CMK (cell line): Measurements from ENCODE around the gene ZBED6.
"Not testable (repeated sequence)": the region's sequence is repeated elsewhere in the genome, so short reads cannot be mapped to it uniquely, and the experiment has no call there.

Experiments
- DNase-seq: peaks from one replicate; pipeline ENCODE4 v3.0.0-alpha.2; 2010; ENCODE audit warnings: low read depth

Gene ZBED6, protein sequence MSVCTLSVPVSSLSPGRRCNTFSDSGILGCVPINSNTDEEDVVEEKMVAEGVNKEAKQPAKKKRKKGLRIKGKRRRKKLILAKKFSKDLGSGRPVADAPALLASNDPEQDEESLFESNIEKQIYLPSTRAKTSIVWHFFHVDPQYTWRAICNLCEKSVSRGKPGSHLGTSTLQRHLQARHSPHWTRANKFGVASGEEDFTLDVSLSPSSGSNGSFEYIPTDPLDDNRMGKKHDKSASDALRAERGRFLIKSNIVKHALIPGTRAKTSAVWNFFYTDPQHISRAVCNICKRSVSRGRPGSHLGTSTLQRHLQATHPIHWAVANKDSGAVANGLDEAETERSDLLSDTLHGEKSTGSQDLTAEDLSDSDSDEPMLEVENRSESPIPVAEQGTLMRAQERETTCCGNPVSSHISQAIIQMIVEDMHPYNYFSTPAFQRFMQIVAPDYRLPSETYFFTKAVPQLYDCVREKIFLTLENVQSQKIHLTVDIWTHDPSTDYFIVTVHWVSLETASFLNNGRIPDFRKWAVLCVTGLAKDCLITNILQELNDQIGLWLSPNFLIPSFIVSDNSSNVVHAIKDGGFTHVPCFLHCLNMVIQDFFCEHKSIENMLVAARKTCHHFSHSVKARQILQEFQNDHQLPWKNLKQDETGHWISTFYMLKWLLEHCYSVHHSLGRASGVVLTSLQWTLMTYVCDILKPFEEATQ (N-terminal part only)

GRCh38 chr1:203795441-203796235 lies at the start of gene ZBED6, which contains the start of gene ZC3H11A:
Gene ZBED6, plus strand, starts transcription at chr1:203795623. Its CDS starts 1,900 bp downstream, at chr1:203797523.
Gene ZC3H11A, plus strand, starts transcription at chr1:203795623. Its CDS starts 21,448 bp downstream, at chr1:203817071.
- peak; percentile 93 for DNase-seq

- DNase-seq: no peak
These were observed 49.1 kb upstream of the ZBED6 start for GRCh38 chr1:203746281-203746680.

DNA sequence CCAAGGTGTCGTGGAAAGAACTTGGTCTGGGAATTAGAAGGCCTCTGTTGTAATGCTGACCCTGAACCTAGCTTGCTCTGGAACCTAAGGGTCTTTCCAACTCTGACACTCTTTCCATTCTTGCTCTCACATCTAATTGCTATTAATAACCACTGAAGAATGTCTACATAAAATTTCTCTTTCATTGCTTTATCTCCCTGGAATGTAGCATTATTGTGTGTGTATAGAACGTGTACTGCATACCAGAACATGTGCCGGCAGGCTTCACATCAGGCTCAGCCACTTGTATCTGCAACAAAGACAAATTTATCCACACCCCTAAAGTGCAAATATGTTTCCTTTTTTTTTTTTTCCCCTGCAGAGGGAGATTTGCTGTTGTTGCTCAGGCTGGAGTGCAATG lies 44.4 kb upstream of the ZBED6 start:
- DNase-seq: no peak

GRCh38 chr1:203751618-203752361 lies 43.6 kb upstream of the ZBED6 start:
- DNase-seq: not testable (repeated sequence)

DNA sequence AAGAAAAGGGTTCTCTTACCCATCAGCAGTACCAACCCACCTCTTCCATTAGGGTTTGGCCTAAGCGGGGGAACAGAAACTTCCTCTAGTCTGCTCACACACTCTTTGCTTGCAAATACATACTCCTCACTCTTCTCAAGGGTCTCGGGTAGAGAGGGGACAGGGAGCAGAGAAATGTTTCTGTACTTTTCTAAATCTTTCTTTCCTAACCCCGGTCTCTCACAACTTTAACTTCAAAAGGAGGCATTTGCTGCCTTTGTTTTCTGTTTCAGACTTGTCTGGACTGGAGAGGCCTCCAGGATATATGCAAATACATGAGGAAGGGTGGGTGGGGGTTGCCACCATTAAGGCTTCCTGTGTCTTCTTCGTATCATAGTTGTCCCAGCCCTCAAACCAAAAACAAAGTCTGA lies 41.0 kb upstream of the ZBED6 start:
- no peak for DNase-seq

DNA sequence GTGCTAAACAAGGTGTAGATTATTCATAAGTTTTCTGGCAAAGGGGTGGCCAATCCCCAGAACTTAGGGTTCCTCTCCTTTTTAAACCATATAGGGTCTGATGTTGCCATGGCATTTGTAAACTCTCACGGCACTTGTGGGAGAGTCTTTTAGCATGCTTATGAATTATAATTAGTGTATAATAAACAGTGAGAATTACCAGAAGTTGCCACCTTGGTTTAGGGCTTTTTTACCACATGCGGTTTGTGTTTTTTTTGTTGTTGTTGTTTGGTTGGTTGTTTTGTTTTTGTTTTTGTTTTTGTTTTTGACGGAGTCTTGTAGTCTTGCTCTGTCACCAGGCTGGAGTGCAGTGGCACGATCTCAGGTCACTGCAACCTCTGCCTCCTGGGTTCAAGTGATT lies 39.4 kb upstream of the ZBED6 start:
- no peak for DNase-seq

DNA sequence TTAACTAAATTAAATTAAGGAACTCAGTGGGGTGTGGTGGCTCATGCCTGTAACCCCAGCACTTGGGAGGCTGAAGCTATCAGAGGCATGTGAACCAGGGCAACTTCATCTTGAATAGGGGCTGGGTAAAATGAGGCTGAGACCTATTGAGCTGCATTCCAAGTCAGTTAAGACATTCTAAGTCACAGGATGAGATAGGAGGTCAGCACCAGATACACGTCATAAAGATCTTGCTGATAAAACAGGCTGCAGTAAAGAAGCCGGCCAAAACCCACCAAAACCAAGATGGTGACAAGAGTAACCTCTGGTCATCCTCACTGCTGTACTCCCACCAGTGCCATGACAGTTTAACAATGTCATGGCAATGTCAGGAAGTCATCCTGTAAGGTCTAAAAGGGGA lies 36.7 kb upstream of the ZBED6 start:
- DNase-seq: not testable (repeated sequence)

DNA sequence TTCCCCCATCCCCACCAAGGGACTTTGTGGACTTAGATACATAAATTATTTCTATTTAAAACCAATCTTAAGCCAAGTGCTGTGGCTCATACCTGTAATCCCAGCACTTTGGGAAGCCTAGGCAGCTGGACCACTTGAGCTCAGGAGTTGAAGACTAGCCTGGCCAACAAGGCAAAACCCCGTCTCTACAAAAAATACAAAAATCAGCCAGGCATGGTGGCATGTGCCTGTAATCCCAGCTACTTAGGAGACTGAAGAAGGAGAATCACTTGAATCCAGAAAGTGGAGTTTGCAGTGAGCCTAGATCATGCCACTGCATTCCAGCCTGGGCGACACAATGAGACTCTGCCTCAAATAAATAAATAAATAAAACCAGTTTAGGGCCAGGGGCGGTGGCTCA lies 34.9 kb upstream of the ZBED6 start:
- DNase-seq: no peak

- DNase-seq: not testable (repeated sequence)
These were observed 33.5 kb upstream of the ZBED6 start for GRCh38 chr1:203761958-203762357.

DNA sequence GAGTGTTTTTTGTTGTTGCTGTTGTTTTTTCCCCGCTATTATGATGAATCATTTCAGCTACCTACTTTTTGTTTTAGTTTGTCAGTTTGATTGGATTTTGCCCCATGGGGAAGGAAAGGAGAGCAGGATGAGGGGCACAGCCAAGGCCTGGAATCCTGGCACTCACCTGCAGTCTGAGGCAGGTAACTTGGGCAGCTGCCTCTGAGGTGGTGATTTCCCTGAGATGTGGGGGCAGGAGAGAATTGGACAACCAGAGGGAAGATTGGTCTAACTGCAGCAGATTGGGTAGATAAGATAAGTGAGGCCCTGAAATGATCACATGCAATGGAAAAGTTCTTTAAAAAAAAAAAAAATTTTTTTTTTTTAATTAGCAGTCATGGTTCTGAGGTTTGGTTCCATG lies 31.9 kb upstream of the ZBED6 start:
- DNase-seq: no peak

GRCh38 chr1:203764105-203765028 lies 31.1 kb upstream of the ZBED6 start:
- DNase-seq: no peak

- no peak for DNase-seq
These were observed 30.2 kb upstream of the ZBED6 start, which contains the start of gene LAX1 for GRCh38 chr1:203765029-203765837. Gene LAX1, plus strand, starts transcription at chr1:203765183. Its CDS starts 383 bp downstream, at chr1:203765566.

DNA sequence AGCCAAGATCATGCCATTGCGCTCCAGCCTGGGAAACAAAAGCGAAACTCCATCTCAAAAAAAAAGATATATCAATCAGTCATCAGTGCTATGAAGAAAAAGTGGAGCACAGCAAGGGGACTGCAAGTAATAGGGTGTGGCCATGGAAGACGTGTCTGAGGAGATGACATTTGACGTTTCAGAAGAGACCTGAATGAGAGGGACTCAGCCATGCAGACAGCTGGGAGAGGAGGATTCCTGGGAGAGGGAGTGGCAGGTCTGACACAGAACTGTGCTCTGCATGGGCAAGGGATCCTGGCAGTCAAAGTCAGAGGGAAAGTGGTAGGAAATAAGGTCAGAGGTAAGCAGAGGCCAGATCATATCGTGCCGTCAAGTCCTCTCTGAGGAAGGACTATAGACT lies 27.2 kb upstream of the ZBED6 start:
- DNase-seq: no peak

DNA sequence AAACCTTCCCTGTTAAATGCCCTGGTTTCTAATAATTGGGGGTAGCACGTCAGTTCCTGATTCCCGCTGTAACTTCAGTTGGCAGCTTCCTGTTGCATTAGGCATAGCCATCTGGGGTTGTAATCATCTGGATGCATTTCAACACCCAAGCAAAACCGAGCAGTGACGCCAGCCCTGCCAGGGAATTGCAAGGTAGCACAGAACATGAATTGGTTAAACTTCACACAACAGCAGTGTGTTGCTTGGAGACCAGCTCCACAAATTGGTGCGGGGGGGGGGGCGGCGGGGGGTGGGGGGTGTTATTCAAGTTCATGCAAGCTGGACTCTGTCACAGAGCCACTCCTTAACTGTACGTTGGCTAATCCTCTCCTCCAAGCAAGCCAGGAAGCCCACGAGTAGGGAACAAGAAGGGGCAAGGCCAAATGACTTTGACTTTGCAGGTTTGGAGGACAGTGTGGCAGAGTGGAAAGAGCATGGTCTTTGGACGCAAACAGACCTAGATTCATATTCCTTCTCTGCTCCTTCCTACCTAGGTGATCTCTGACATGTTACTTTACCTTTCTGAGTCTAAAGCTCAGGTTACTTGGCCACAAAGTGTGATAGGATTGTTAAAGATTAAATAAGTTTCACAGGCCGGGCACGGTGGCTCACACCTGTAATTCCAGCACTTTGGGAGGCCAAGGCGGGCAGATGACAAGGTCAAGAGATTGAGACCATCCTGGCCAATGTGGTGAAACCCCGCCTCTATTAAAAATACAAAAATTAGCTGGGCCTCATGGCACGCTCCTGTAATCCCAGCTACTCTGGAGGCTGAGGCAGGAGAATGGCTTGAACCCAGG lies 25.7 kb upstream of the ZBED6 start:
- DNase-seq: no peak

DNA sequence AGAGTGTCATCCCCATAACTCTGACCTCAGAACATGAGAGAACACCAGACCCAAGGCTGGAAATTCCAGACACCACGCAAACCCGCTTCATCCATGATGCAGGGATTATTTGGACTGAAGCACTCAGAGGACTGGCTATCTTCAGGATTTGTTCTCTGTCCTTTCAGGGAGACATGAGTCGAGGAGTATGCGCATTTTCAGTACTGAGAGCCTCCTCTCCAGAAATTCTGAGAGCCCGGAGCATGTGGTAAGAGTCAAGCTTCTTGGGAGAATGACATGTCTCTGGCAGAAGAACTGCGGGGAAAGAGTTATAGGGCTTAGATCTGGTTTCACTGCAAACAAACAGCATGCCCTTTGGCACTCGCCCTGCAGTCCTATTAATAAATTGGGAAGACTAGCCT lies 23.5 kb upstream of the ZBED6 start:
- DNase-seq: no peak

DNA sequence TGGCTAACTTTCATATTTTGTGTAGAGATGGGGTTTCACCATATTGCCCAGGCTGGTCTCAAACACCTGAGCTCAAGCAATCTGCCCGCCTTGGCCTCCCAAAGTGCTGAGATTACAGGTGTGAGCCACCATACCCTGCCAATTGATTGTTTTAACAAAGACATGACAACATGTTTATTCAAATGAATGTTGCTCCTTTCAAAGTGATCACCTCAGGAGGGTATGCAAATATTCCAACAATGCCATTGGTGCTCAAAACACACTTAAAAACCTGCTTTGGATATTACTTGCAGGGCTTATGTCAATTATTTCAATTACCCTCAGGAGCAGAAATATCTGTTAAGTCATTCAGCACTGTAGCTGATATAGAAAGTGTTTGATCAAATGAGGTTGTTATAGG lies 22.6 kb upstream of the ZBED6 start:
- no peak for DNase-seq

DNA sequence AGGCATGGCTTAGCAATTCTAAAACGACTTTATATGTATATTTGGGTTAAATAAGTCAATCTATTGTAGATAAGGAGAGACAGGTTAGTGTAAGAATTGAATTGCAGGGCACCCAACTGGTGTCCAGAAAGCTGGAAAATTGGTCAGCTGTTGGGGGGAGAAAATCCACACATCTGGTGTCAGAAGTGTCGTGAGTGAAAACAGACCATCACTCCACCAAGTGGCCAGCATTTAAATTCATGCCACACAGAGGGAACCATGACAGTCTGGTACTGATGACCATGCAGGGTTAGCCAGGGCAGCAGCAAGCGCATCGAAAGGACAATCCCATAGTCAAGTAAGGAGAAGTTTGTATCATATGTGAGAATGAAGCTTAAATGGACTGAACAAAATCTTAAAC lies 18.8 kb upstream of the ZBED6 start:
- no peak for DNase-seq

- DNase-seq: no peak
These were observed 17.8 kb upstream of the ZBED6 start for GRCh38 chr1:203777596-203777995.

DNA sequence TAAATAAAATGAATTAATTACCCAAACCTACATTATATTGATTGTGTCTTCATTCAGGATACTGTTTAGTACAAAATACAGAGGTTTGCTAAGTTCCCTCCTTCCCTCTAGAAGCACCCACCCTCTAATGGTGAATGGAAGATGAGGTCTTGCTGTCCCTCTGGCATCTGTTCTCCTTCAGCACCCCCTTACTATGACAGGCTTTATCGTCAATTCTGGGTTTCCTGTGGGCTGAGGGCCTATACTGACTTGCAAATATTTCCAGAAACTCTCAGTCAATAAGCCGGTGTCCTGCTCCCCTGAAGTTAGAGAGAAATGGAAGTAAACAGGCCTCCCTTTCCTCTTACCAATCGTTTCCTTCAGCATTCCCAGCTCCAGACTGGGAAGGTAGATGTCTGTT lies 17.3 kb upstream of the ZBED6 start:
- DNase-seq: no peak
